ENCODE measurements around the gene CHGA. TPM values are rescaled to one million over a fixed set of nuclear protein-coding genes. Genes with fewer than 3 reads are reported as not detected.
A peak's percentile ranks its signal among the peaks of the same experiment; 100 is the strongest.

CHGA gene
- total RNA-seq, 4 donors from 2014 or later: not detected

DNA sequence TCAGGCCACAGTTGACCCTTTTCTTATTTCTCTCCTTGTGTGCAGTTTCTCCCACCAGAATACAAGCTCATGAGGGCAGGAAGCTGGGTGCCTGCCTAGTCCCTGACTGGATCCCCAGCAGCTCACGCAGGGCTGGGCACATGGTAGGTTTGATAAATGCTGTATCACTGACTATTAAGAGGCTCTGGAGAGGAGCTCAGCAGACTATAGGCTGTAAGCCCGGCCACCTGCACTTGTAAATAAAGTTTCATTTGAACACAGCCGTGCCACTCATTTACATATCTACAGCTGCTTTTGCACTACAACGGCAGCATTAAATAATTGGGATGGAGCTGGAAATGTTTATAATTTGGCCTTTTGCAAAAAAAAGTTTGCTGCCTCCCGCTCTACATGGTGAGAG lies 32.0 kb downstream of the CHGA start:
- Histone ChIP-seq H3K9me3 (no peaks in the 10 kb centered on the region), H3K36me3 (peaks cover 0 to 63% (median 7%) of the 10 kb centered on the region in 3 donors), H3K4me1 (peaks cover 0 to 41% (median 9%) of the 10 kb centered on the region in 4 donors), H3K27me3 (no peaks in the 10 kb centered on the region), H3K4me3 (no peak overlapping the region), H3K27ac (peak overlapping the region in 1 of 4 donors; percentile 83)
- DNase-seq (ENCODE audit: low spot score in 2 of 2): no peak
- TF ChIP-seq, protein P1, sequence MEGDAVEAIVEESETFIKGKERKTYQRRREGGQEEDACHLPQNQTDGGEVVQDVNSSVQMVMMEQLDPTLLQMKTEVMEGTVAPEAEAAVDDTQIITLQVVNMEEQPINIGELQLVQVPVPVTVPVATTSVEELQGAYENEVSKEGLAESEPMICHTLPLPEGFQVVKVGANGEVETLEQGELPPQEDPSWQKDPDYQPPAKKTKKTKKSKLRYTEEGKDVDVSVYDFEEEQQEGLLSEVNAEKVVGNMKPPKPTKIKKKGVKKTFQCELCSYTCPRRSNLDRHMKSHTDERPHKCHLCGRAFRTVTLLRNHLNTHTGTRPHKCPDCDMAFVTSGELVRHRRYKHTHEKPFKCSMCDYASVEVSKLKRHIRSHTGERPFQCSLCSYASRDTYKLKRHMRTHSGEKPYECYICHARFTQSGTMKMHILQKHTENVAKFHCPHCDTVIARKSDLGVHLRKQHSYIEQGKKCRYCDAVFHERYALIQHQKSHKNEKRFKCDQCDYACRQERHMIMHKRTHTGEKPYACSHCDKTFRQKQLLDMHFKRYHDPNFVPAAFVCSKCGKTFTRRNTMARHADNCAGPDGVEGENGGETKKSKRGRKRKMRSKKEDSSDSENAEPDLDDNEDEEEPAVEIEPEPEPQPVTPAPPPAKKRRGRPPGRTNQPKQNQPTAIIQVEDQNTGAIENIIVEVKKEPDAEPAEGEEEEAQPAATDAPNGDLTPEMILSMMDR (IDR thresholded peaks at IDR 0.05): no peak
- no peak for TF ChIP-seq POLR2A (IDR thresholded peaks at IDR 0.05)
- TF ChIP-seq EP300 (IDR thresholded peaks at IDR 0.05): no peak
- 85 to 89% methylated on average over 5 of the region's 5 CpGs for WGBS, 2 donors

GRCh38 chr14:92955381-92955780 lies 32.4 kb downstream of the CHGA start:
- no peak for TF ChIP-seq EP300 (IDR thresholded peaks at IDR 0.05)
- no peak for TF ChIP-seq POLR2A (IDR thresholded peaks at IDR 0.05)
- TF ChIP-seq, protein P1 (IDR thresholded peaks at IDR 0.05): no peak

DNA sequence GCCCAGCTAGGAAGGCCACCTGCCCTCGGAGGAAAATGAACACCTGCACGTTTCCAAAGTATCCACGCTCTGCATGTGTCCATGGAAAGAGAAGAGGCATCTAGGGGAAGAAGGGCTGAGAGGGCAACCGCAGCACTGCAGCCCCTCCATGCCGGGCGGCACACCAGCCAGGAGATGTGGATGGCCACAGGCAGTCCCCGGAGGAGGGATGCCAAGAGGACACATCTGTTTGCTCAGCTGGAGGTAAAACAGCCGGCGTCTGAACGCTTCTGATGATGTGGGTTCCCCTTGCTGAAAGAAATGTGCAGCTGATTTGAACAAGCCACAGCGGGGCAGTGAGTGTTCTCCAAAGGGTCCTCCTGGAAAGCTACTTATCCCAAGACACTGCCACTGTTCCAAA lies 34.0 kb downstream of the CHGA start:
- Histone ChIP-seq H3K27me3 (no peaks in the 10 kb centered on the region), H3K9me3 (no peaks in the 10 kb centered on the region), H3K4me1 (peaks cover 0 to 38% (median 3%) of the 10 kb centered on the region in 4 donors), H3K4me3 (no peak overlapping the region), H3K36me3 (peaks cover 0 to 65% (median 0%) of the 10 kb centered on the region in 3 donors), H3K27ac (peak overlapping the region in 1 of 4 donors; percentile 12)
- no peak for DNase-seq (ENCODE audit: low spot score in 2 of 2)
- 83 to 91% methylated on average over 9 of the region's 11 CpGs for whole genome bisulfite sequencing, 2 donors
- TF ChIP-seq, protein P1 (IDR thresholded peaks at IDR 0.05): no peak
- TF ChIP-seq POLR2A (IDR thresholded peaks at IDR 0.05): no peak
- TF ChIP-seq EP300 (IDR thresholded peaks at IDR 0.05): no peak

More at GRCh38 chr14:92955381-92955780, 32.4 kb downstream of the CHGA start:
- peaks cover 0 to 62% (median 2%) of the 10 kb centered on the region in 3 donors for H3K36me3 ChIP-seq
- no peak overlapping the region for H3K27ac ChIP-seq
- no peak overlapping the region for H3K4me3 ChIP-seq
- no peaks in the 10 kb centered on the region for H3K27me3 ChIP-seq
- no peak for DNase-seq (ENCODE audit: low spot score in 2 of 2)
- peaks cover 0 to 45% (median 9%) of the 10 kb centered on the region in 4 donors for H3K4me1 ChIP-seq
- no peaks in the 10 kb centered on the region for H3K9me3 ChIP-seq
- 90 to 91% methylated on average over 7 of the region's 7 CpGs for WGBS, 2 donors

DNA sequence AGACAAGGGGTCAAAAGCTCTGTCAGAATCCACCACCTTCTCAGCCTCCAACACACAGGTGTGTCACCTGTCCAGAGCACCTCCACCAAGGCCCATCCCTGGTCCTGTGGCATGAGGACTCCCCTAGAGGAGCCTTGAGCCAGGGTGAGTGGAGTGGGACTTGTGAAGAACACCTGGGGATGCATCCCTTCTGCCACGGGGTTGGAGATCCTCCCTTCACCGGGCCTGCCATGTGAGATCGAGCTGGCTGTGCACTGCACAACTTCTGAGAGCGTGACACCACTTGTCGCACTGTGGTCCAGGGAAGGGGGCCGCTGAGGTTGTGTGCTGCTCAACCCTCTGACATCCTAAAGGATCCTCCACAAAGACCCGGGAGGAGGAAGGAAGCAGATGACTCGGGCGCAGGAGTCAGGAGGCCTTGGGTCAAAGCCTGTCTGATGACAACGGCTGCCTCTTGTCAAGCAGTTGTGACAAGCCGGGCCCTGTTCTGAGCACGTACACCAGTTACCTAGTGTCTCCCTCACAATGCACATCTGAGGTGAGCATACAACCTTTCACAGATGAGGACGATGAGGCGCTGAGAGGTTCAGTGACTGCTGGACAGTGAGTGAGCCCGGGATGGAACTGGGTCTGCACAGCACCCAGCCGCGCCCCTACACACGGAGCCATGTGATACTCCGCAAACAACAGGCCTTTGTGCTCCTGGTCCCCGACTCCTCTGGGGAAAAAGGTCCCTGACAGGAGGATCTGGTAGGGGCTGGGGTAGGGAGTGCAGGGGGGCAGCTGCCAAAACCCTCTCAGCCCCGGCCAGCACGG lies 35.6 kb downstream of the CHGA start:
- TF ChIP-seq POLR2A (IDR thresholded peaks at IDR 0.05) (peak in 1 of 2 donors; percentile 14), EP300 (IDR thresholded peaks at IDR 0.05) (peak in 1 of 2 donors; percentile 37)
- TF ChIP-seq, protein P1 (IDR thresholded peaks at IDR 0.05): no peak
- H3K27ac ChIP-seq: peak overlapping the region; percentile 57 to 91 (median 78)
- H3K4me1 ChIP-seq: peaks cover 0 to 32% (median 5%) of the 10 kb centered on the region in 4 donors
- H3K27me3 ChIP-seq: no peaks in the 10 kb centered on the region
- DNase-seq (ENCODE audit: low spot score in 2 of 2): no peak
- H3K36me3 ChIP-seq: peaks cover 0 to 74% (median 0%) of the 10 kb centered on the region in 3 donors
- 70 to 71% methylated on average over 17 to 22 of the region's 22 CpGs for WGBS, 2 donors
- no peak overlapping the region for H3K4me3 ChIP-seq
- H3K9me3 ChIP-seq: no peaks in the 10 kb centered on the region

GRCh38 chr14:92959189-92959531 lies 36.2 kb downstream of the CHGA start:
- H3K9me3 ChIP-seq: no peaks in the 10 kb centered on the region
- no peak for DNase-seq (ENCODE audit: low spot score in 2 of 2)
- H3K4me1 ChIP-seq: peaks cover 0 to 37% (median 11%) of the 10 kb centered on the region in 4 donors
- TF ChIP-seq POLR2A (IDR thresholded peaks at IDR 0.05) (peak in 1 of 2 donors; percentile 2), EP300 (IDR thresholded peaks at IDR 0.05) (no peak)
- H3K27me3 ChIP-seq: no peaks in the 10 kb centered on the region
- peaks cover 0 to 73% (median 0%) of the 10 kb centered on the region in 3 donors for H3K36me3 ChIP-seq
- WGBS, 2 donors: 22 to 41% methylated on average over 7 to 10 of the region's 10 CpGs
- peak overlapping the region; percentile 57 to 91 (median 78) for H3K27ac ChIP-seq
- no peak overlapping the region for H3K4me3 ChIP-seq
